ENCODE data around the gene CHL1. TPM values are rescaled to one million over a fixed set of nuclear protein-coding genes. Genes with fewer than 3 reads are reported as not detected.

CHL1 gene
- total RNA-seq, 1 donor from 2014 or later: not detected

GRCh38 chr3:247916-248315 lies 51.4 kb downstream of the CHL1 start:
- Mint-ChIP-seq H3K27ac (no peak overlapping the region), H3K27me3 (no peaks in the 10 kb centered on the region), H3K4me3 (no peak overlapping the region), H3K9me3 (no peaks in the 10 kb centered on the region), H3K36me3 (ENCODE audit: low read depth) (no peaks in the 10 kb centered on the region), H3K4me1 (no peaks in the 10 kb centered on the region)
- intact Hi-C loops (cut with micrococcal nuclease): no loop called here
- DNase-seq: no peak

DNA sequence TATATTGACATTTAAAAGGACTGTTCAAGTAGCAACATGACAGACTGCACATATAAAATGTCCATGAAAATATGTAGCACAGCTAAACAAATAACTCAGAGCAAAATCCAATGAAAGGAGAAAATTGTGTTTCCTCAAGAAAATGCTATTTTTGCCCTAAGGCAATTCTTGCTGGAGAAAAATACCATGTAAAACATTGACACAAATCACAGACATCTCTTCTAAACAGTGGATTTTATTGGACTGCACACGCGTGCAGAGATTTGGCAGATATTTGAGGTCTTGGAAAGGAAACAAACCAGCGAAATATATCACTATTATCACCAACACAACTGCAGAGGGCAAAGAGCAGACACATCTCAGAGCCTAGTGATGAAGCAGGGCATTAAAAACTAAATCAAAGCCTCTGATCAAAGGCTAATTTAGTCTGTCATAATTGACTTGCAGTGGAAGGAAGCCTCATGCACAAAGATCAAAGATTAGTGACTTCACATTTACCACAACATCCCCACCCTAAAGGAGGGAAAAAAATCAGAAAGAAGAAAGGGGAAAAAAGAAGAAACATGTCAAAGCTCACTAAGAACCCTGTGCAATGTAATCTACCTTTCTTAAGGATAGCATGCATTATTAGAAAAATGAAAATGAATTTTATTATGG lies 52.4 kb downstream of the CHL1 start:
- Mint-ChIP-seq H3K27me3 (no peaks in the 10 kb centered on the region), H3K4me1 (no peaks in the 10 kb centered on the region), H3K4me3 (no peak overlapping the region), H3K27ac (no peak overlapping the region), H3K9me3 (no peaks in the 10 kb centered on the region), H3K36me3 (ENCODE audit: low read depth) (no peaks in the 10 kb centered on the region)
- no peak for DNase-seq
- intact Hi-C loops (cut with micrococcal nuclease): no loop called here

GRCh38 chr3:249587-250262 lies 53.2 kb downstream of the CHL1 start:
- H3K36me3 Mint-ChIP-seq (ENCODE audit: low read depth): no peaks in the 10 kb centered on the region
- DNase-seq: no peak

GRCh38 chr3:256501-256900 lies 59.9 kb downstream of the CHL1 start:
- Mint-ChIP-seq H3K4me3 (no peak overlapping the region), H3K27ac (no peak overlapping the region), H3K4me1 (no peaks in the 10 kb centered on the region), H3K36me3 (ENCODE audit: low read depth) (no peaks in the 10 kb centered on the region), H3K9me3 (no peaks in the 10 kb centered on the region), H3K27me3 (no peaks in the 10 kb centered on the region)
- DNase-seq: no peak
- intact Hi-C loops (cut with micrococcal nuclease): no loop called here

More at GRCh38 chr3:249587-250262, 53.2 kb downstream of the CHL1 start:
- intact Hi-C loops (cut with micrococcal nuclease): no loop called here
- Mint-ChIP-seq H3K9me3 (no peaks in the 10 kb centered on the region), H3K4me1 (no peaks in the 10 kb centered on the region), H3K27me3 (no peaks in the 10 kb centered on the region), H3K4me3 (no peak overlapping the region), H3K27ac (no peak overlapping the region)

DNA sequence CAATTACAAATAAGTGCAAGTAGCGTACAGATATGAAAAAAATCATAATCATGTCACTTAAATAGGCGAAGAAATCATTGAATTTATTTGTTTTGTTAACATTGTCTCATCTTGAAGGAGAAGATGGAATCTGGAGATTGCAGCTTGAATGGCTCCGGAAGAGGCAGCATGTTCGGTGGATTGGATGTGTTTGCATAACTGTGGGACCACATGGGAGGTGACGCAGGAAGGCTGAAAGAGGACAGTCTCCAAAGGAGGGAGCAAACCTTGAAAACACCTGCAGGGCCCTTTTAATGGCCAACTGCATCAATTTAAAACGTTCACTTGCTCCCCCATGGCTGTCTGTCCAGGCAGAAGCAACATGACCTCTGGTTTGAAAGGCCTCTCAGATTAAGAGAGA lies 61.3 kb downstream of the CHL1 start:
- no peaks in the 10 kb centered on the region for H3K27me3 Mint-ChIP-seq
- H3K9me3 Mint-ChIP-seq: no peaks in the 10 kb centered on the region
- H3K27ac Mint-ChIP-seq: no peak overlapping the region
- intact Hi-C loops (cut with micrococcal nuclease): no loop called here
- H3K36me3 Mint-ChIP-seq (ENCODE audit: low read depth): no peaks in the 10 kb centered on the region
- no peaks in the 10 kb centered on the region for H3K4me1 Mint-ChIP-seq
- DNase-seq: no peak
- no peak overlapping the region for H3K4me3 Mint-ChIP-seq

DNA sequence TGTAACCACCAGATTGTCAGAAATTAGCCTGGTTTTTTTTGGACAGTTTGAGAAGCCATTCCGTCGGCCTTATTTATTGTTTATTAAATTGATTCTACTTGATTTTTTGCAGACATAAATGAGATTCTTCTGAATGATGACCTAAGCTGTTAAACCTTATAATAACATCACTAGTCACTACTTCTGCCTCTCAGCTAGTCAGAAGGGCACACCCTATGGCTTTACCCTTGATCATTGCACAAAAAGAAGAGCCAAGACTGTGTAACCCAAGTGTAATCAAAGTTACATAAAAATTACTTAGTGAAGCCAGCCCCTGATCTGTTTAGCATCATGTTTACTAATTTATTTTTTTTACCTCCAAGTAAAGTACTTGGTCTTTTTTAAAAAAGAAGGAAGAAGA lies 64.3 kb downstream of the CHL1 start:
- Mint-ChIP-seq H3K9me3 (no peaks in the 10 kb centered on the region), H3K4me1 (no peaks in the 10 kb centered on the region), H3K27me3 (no peaks in the 10 kb centered on the region), H3K4me3 (no peak overlapping the region), H3K27ac (no peak overlapping the region), H3K36me3 (ENCODE audit: low read depth) (no peaks in the 10 kb centered on the region)
- intact Hi-C loops (cut with micrococcal nuclease): no loop called here
- DNase-seq: no peak

DNA sequence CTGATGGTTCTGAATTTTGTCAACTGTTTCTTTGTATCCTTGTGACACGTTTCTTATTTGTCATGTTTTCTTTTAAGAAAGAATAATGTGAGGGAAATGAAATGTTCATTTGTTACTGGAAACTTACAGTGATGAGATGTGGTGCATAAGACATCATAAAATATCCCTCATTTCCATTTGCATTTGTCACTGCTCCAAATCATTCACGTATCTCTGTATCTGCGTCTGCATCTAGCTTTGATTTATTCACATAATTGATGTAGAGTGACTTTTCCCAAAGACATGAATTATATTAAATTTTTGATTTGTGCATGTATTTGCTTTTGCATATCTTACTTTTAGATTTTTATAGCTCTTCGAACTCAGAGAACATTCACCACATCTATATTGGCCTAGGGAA lies 66.8 kb downstream of the CHL1 start:
- H3K4me3 Mint-ChIP-seq: no peak overlapping the region
- no peak overlapping the region for H3K27ac Mint-ChIP-seq
- no peak for DNase-seq
- no peaks in the 10 kb centered on the region for H3K9me3 Mint-ChIP-seq
- no peaks in the 10 kb centered on the region for H3K27me3 Mint-ChIP-seq
- no peaks in the 10 kb centered on the region for H3K36me3 Mint-ChIP-seq (ENCODE audit: low read depth)
- intact Hi-C loops (cut with micrococcal nuclease): no loop called here
- H3K4me1 Mint-ChIP-seq: no peaks in the 10 kb centered on the region

GRCh38 chr3:264394-265156 lies 68.0 kb downstream of the CHL1 start:
- intact Hi-C loops (cut with micrococcal nuclease): no loop called here
- no peak overlapping the region for H3K4me3 Mint-ChIP-seq
- no peaks in the 10 kb centered on the region for H3K36me3 Mint-ChIP-seq (ENCODE audit: low read depth)
- no peaks in the 10 kb centered on the region for H3K27me3 Mint-ChIP-seq
- H3K4me1 Mint-ChIP-seq: no peaks in the 10 kb centered on the region
- DNase-seq: no peak
- no peak overlapping the region for H3K27ac Mint-ChIP-seq
- H3K9me3 Mint-ChIP-seq: no peaks in the 10 kb centered on the region

GRCh38 chr3:267101-267500 lies 70.5 kb downstream of the CHL1 start:
- no peak for DNase-seq
- intact Hi-C loops (cut with micrococcal nuclease): no loop called here
- no peak overlapping the region for H3K4me3 Mint-ChIP-seq
- no peaks in the 10 kb centered on the region for H3K36me3 Mint-ChIP-seq (ENCODE audit: low read depth)
- H3K9me3 Mint-ChIP-seq: no peaks in the 10 kb centered on the region
- H3K27ac Mint-ChIP-seq: no peak overlapping the region
- H3K27me3 Mint-ChIP-seq: no peaks in the 10 kb centered on the region
- H3K4me1 Mint-ChIP-seq: no peaks in the 10 kb centered on the region

GRCh38 chr3:270688-271087 lies 74.1 kb downstream of the CHL1 start:
- Mint-ChIP-seq H3K4me3 (no peak overlapping the region), H3K36me3 (ENCODE audit: low read depth) (no peaks in the 10 kb centered on the region), H3K27me3 (no peaks in the 10 kb centered on the region), H3K4me1 (no peaks in the 10 kb centered on the region), H3K9me3 (no peaks in the 10 kb centered on the region), H3K27ac (no peak overlapping the region)
- intact Hi-C loops (cut with micrococcal nuclease): no loop called here
- no peak for DNase-seq

DNA sequence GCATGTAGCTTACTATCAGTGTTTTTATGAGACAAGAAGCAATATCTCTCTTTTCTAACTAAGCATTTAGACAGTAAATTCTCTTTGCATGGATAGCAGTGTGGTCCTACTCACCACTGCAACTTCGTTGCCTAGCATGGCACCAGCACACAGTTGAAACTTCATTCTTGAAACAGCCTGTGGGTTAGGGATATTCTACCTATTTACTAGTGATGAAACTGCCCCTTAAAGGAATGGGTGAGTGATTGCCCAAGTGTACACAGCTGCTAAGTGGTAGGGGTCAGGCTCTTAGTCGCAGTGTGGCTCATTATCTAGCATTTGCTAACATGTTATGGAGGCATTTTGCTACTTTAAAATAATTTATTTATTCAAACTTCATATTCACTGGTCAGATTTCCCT lies 78.4 kb downstream of the CHL1 start:
- intact Hi-C loops (cut with micrococcal nuclease): no loop called here
- H3K36me3 Mint-ChIP-seq (ENCODE audit: low read depth): no peaks in the 10 kb centered on the region
- H3K27me3 Mint-ChIP-seq: no peaks in the 10 kb centered on the region

GRCh38 chr3:277873-278272 lies 81.3 kb downstream of the CHL1 start:
- H3K4me1 Mint-ChIP-seq: no peaks in the 10 kb centered on the region
- no peaks in the 10 kb centered on the region for H3K36me3 Mint-ChIP-seq (ENCODE audit: low read depth)
- no peak overlapping the region for H3K27ac Mint-ChIP-seq
- intact Hi-C loops (cut with micrococcal nuclease): no loop called here
- no peaks in the 10 kb centered on the region for H3K27me3 Mint-ChIP-seq
- H3K4me3 Mint-ChIP-seq: no peak overlapping the region
- peaks cover 3% of the 10 kb centered on the region for H3K9me3 Mint-ChIP-seq
- no peak for DNase-seq

More for the DNA sequence above, 78.4 kb downstream of the CHL1 start:
- Mint-ChIP-seq H3K27ac (no peak overlapping the region), H3K4me1 (no peaks in the 10 kb centered on the region), H3K4me3 (no peak overlapping the region), H3K9me3 (no peaks in the 10 kb centered on the region)
- DNase-seq: no peak

GRCh38 chr3:278300-279064 lies 81.9 kb downstream of the CHL1 start:
- H3K27ac Mint-ChIP-seq: no peak overlapping the region
- H3K36me3 Mint-ChIP-seq (ENCODE audit: low read depth): no peaks in the 10 kb centered on the region
- no peak overlapping the region for H3K4me3 Mint-ChIP-seq
- no peak for DNase-seq
- H3K27me3 Mint-ChIP-seq: no peaks in the 10 kb centered on the region
- peaks cover 3% of the 10 kb centered on the region for H3K9me3 Mint-ChIP-seq
- intact Hi-C loops (cut with micrococcal nuclease): no loop called here
- H3K4me1 Mint-ChIP-seq: no peaks in the 10 kb centered on the region

DNA sequence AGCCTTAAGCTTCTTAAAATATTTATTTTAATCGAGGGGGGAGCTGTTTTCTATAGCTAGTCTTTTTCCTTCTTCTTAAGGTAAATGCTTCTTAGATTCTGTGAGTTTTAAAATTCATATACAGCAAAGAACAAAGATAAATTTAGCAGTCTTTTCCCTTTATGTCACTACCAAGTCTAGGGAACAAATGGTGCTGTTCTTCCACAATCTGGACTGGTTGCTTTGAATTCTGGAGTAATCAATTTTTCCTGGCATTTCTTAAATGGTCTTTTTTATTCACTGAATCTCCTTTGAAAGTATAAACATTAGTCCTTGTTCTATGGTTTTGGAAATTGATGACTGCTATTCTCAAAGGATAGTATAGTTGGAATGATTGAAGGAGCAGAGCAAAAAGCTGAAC lies 82.8 kb downstream of the CHL1 start:
- H3K36me3 Mint-ChIP-seq (ENCODE audit: low read depth): no peaks in the 10 kb centered on the region
- no peak overlapping the region for H3K27ac Mint-ChIP-seq
- intact Hi-C loops (cut with micrococcal nuclease): no loop called here
- H3K9me3 Mint-ChIP-seq: peaks cover 3% of the 10 kb centered on the region
- no peaks in the 10 kb centered on the region for H3K27me3 Mint-ChIP-seq
- H3K4me1 Mint-ChIP-seq: no peaks in the 10 kb centered on the region
- no peak for DNase-seq
- H3K4me3 Mint-ChIP-seq: no peak overlapping the region
